Thymus (tissue), 11 donors: ENCODE data around the gene FAR2. TPM values are rescaled to one million over a fixed set of nuclear protein-coding genes. Genes with fewer than 3 reads are reported as not detected.

Source experiments
- DNase-seq, 9 donors: peaks; one replicate each; pipeline ENCODE4 v3.0.0-alpha.2; 2013; ENCODE audit warnings: low spot score in 9 of 9, low read depth in 6 of 9, missing footprints in 1 of 9
- H3K27ac ChIP-seq, 2 donors: one replicate each; pipeline ENCODE4 v1.5.1; 2013; ENCODE audit warnings: control low read depth in 1 of 2, low read depth in 1 of 2, low read length in 1 of 2, mild to moderate bottlenecking in 1 of 2, moderate library complexity in 1 of 2
- H3K27me3 ChIP-seq, 2 donors: one replicate each; pipeline ENCODE4 v1.5.1; 2013; ENCODE audit warnings: low read length in 1 of 2; ENCODE audit not compliant: control insufficient read depth in 2 of 2, insufficient read depth in 1 of 2
- H3K36me3 ChIP-seq, 2 donors: one replicate each; pipeline ENCODE4 v1.5.1; 2013; ENCODE audit warnings: low read length in 1 of 2, mild to moderate bottlenecking in 1 of 2, moderate library complexity in 1 of 2; ENCODE audit not compliant: control insufficient read depth in 2 of 2, insufficient read depth in 2 of 2
- H3K4me1 ChIP-seq, 2 donors: one replicate each; pipeline ENCODE4 v1.5.1; 2013; ENCODE audit warnings: low read length in 2 of 2; ENCODE audit not compliant: control insufficient read depth in 2 of 2, insufficient read depth in 2 of 2
- H3K4me3 ChIP-seq, 2 donors: one replicate each; pipeline ENCODE4 v1.5.1; 2013; ENCODE audit warnings: low read length in 2 of 2, control low read depth in 1 of 2, mild to moderate bottlenecking in 1 of 2
- H3K9me3 ChIP-seq, 2 donors: one replicate each; pipeline ENCODE4 v1.5.1; 2013; ENCODE audit warnings: low read length in 1 of 2, mild to moderate bottlenecking in 1 of 2; ENCODE audit not compliant: control insufficient read depth in 2 of 2, insufficient read depth in 1 of 2
- WGBS: extraction: QIAGEN DNeasy Blood & Tissue Kit; methylation state at CpG from one replicate; pipeline ENCODE4 v1.1.7; 2013; 5-methylcytosine and 5-hydroxymethylcytosine counted together
- polyA plus RNA-seq: library from polyadenylated mRNA; stranded (reverse); fragments of 200-250 nt; gene quantifications from one replicate; pipeline ENCODE4 v1.2.3, GENCODE V29; 2013
- total RNA-seq: library from RNA; stranded (reverse); fragments of 120-200 nt; gene quantifications from one replicate; pipeline ENCODE4 v1.2.4, GENCODE V29; 2013
- donor health status: healthy.

Gene FAR2
- total and polyA plus RNA-seq, 2 donors = 5.3 to 11.6 TPM

GRCh38 chr12:29149691-29150281 is 708 bp downstream of the FAR2 start:
- Histone ChIP-seq H3K9me3 (peaks cover 0 to 1% of the 10 kb centered on the region in 2 donors), H3K27ac (peak overlapping the region; percentile 46 to 72), H3K4me3 (peak overlapping the region; percentile 53 to 72), H3K4me1 (peaks cover 0 to 20% of the 10 kb centered on the region in 2 donors), H3K27me3 (peaks cover 0 to 8% of the 10 kb centered on the region in 2 donors), H3K36me3 (no peaks in the 10 kb centered on the region)
- WGBS = 2% methylated on average over 34 of the region's 34 CpGs
- peak in 3 of 9 donors; percentile 18 to 44 (median 20) for DNase-seq

GRCh38 chr12:29150462-29150861 is 1.4 kb downstream of the FAR2 start:
- Histone ChIP-seq H3K4me1 (peaks cover 0 to 20% of the 10 kb centered on the region in 2 donors), H3K36me3 (no peaks in the 10 kb centered on the region), H3K4me3 (peak overlapping the region in 1 of 2 donors; percentile 72), H3K9me3 (peaks cover 0 to 1% of the 10 kb centered on the region in 2 donors), H3K27ac (no peak overlapping the region), H3K27me3 (peaks cover 0 to 8% of the 10 kb centered on the region in 2 donors)
- DNase-seq = no peak
- WGBS = 50% methylated on average over 7 of the region's 7 CpGs

- Histone ChIP-seq H3K27ac (no peak overlapping the region), H3K27me3 (peaks cover 0 to 8% of the 10 kb centered on the region in 2 donors), H3K4me3 (no peak overlapping the region), H3K4me1 (peaks cover 0 to 20% of the 10 kb centered on the region in 2 donors), H3K36me3 (no peaks in the 10 kb centered on the region), H3K9me3 (peaks cover 0 to 1% of the 10 kb centered on the region in 2 donors)
- peak in 1 of 9 donors; percentile 9 for DNase-seq
- WGBS = 88% methylated on average over 1 of the region's 1 CpG
These were observed 3.3 kb downstream of the FAR2 start for GRCh38 chr12:29152223-29152868.

DNA sequence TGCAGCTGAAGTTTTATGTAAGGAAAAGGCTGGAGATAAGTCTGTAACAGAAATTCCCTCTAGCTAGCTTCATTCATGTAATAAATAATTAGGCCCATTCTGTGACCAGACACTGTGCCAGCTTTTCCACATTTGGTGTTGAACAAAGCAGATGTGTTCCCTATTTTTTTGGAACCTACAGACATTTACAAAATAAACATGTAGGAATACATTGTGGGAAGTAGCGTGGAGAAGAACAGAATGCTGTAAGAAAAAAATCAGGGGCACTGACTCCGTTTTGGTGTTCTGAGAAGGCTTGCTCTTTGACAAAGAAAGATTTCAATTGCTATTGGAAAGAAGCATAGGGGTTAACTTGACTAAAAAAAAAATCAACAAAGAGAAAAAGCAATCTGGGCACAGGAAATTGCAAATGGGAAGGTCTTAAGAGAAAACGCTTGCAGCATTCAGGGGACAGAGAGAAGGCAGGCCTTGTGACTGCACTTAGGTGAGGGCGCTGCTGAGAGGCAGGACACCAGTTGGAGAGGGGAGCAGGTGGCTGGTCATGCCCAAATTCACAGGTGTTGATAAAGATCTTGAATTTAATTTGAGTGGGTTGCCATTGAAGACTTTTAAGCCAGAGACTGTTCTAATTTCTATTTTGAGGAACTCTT is 4.0 kb downstream of the FAR2 start:
- Histone ChIP-seq H3K9me3 (peaks cover 0 to 1% of the 10 kb centered on the region in 2 donors), H3K27ac (no peak overlapping the region), H3K27me3 (peaks cover 0 to 8% of the 10 kb centered on the region in 2 donors), H3K36me3 (no peaks in the 10 kb centered on the region), H3K4me3 (no peak overlapping the region), H3K4me1 (peaks cover 0 to 18% of the 10 kb centered on the region in 2 donors)
- peak in 1 of 9 donors; percentile 26 for DNase-seq
- 58% methylated on average over 4 of the region's 4 CpGs for WGBS

- no peaks in the 10 kb centered on the region for H3K27me3 ChIP-seq
- WGBS = 71% methylated on average over 1 of the region's 1 CpG
- H3K9me3 ChIP-seq = no peaks in the 10 kb centered on the region
- no peaks in the 10 kb centered on the region for H3K36me3 ChIP-seq
- peaks cover 3 to 9% of the 10 kb centered on the region in 2 donors for H3K4me1 ChIP-seq
- DNase-seq = peak in 1 of 9 donors; percentile 10
- no peak overlapping the region for H3K27ac ChIP-seq
- H3K4me3 ChIP-seq = no peak overlapping the region
These were observed 6.0 kb downstream of the FAR2 start for GRCh38 chr12:29155079-29155478.

DNA sequence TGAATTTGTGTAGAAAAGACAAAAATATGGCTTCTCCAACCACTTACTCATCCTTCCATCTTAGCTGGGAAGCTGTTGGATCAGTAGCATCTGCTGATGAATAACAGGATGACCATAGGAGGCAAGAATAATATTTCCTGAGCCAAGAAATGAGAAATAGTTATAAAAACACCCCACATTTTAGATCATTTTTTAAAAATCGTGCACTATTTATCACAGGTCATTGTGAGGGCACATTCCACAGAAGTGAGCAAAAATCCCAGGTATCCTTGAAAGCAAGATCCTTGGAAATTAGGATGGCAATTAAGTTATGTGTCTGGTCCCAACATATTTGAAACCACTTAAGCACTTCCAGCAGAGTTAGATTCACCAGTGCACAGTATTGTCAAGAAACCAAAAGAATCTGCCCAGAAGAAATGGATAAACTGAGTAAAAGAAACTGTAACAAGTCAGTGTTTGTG is 8.4 kb downstream of the FAR2 start:
- WGBS = 83% methylated on average over 1 of the region's 1 CpG
- no peak overlapping the region for H3K4me3 ChIP-seq
- H3K27ac ChIP-seq = no peak overlapping the region
- no peak for DNase-seq
- no peaks in the 10 kb centered on the region for H3K9me3 ChIP-seq
- H3K36me3 ChIP-seq = no peaks in the 10 kb centered on the region
- no peaks in the 10 kb centered on the region for H3K27me3 ChIP-seq
- peaks cover 4 to 5% of the 10 kb centered on the region in 2 donors for H3K4me1 ChIP-seq

DNA sequence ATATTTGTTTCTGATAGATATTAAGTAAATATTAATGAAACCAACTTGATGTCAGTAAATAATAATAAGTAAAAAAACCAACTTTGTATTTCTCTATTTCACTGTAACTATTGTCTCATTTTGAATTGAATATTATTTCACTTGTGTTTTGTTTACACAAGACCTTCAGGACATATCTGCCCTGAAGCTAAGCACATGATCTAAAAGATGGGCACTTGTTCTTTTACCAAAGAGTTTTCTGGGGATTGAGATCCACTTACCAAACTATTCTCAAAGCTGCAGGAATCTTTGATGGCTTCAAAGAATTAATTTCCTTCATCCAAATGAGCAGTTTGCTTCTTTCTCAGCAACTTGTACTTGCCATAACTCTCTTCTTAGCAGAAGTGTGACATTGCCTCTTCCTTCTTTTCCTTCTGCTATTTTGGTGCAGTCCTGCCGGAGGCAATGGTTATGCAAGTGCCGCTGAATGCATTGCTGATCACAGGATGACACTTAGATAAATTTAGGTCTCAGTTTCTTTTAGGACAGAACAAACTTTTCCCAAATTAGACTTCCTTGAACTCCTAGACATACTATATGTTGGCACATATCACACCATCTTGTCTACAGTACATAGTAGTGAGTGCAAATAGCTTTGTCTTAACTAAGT is 9.2 kb downstream of the FAR2 start:
- Histone ChIP-seq H3K4me3 (no peak overlapping the region), H3K36me3 (no peaks in the 10 kb centered on the region), H3K27ac (no peak overlapping the region), H3K4me1 (peaks cover 4% of the 10 kb centered on the region in 2 donors), H3K9me3 (no peaks in the 10 kb centered on the region), H3K27me3 (no peaks in the 10 kb centered on the region)
- WGBS = 50% methylated on average over 2 of the region's 2 CpGs
- peak in 1 of 9 donors; percentile 10 for DNase-seq

DNA sequence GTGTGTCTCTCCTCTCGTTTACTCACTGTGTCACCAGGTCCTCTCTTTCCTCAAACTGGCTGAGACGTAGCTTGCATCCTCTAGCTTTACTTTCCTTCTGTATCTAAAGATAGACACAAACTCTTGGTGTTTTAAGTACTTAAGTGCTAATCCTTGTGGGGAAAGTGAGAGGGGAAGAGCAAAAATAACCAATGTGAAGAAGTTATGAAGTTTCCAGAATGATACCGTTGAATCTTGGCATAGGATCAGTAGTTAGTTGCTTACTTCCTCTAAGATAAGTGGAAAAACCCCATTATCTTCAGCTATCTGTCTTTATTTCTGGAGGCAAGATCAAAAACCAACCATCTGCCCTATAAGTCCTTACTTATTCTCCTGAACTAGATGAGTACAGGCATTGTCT is 10.6 kb downstream of the FAR2 start:
- 68% methylated on average over 3 of the region's 3 CpGs for WGBS
- Histone ChIP-seq H3K36me3 (no peaks in the 10 kb centered on the region), H3K27ac (no peak overlapping the region), H3K4me3 (no peak overlapping the region), H3K4me1 (peaks cover 0 to 4% of the 10 kb centered on the region in 2 donors), H3K27me3 (no peaks in the 10 kb centered on the region), H3K9me3 (no peaks in the 10 kb centered on the region)
- no peak for DNase-seq
